AG04450 (cell line): Measurements from ENCODE around the gene SLC16A2. TPM values are rescaled to one million over a fixed set of nuclear protein-coding genes. Genes with fewer than 3 reads are reported as not detected.

Source experiments
- CTCF ChIA-PET: fragments of 300-600, 350-600 bp; formaldehyde crosslinking; extraction: SDS; loops from one replicate; lab custom pipeline; 2022; ENCODE audit warnings: antibody characterized with exemption, inconsistent platforms; lab: Charles Lee
- POLR2A ChIA-PET: fragments of 350-600 bp; formaldehyde crosslinking; extraction: SDS; loops from one replicate; lab custom pipeline; 2021; ENCODE audit warnings: antibody characterized with exemption, inconsistent platforms; lab: Yijun Ruan, JAX
- DNase-seq: peaks from one replicate; pipeline ENCODE4 v3.0.0-alpha.2; 2011; ENCODE audit warnings: low read depth, low spot score
- H3K27ac ChIP-seq: one replicate; pipeline ENCODE4 v1.5.1; 2012; ENCODE audit warnings: low read depth, low read length, control low read depth
- H3K27me3 ChIP-seq: one replicate; pipeline ENCODE4 v1.6.0; 2012; ENCODE audit warnings: low read length; ENCODE audit not compliant: control insufficient read depth, insufficient read depth
- H3K4me3 ChIP-seq: 2 replicates; pipeline ENCODE4 v1.5.1; 2011; ENCODE audit warnings: mild to moderate bottlenecking, low read depth, low read length, control low read depth
- H3K9me3 ChIP-seq: 2 replicates; pipeline ENCODE4 v1.5.1; 2012; ENCODE audit warnings: low read length; ENCODE audit not compliant: control insufficient read depth, insufficient read depth
- CTCF ChIP-seq: IDR thresholded peaks from 2 replicates; pipeline ENCODE4 v1.5.1; 2011; ENCODE audit warnings: low read depth, low read length, control low read depth, inconsistent platforms
- polyA plus RNA-seq: library from polyadenylated mRNA; depleted of rRNA; stranded (reverse); fragments of >200 nt; gene quantifications from 2 replicates; pipeline ENCODE4 v1.2.3, GENCODE V29; 2011

SLC16A2 gene
- polyA plus RNA-seq, 1 experiment = 42.6 TPM

- DNase-seq = no peak
- no peak for TF ChIP-seq CTCF
- Histone ChIP-seq H3K9me3 (no peaks in the 10 kb centered on the region), H3K4me3 (no peak overlapping the region), H3K27me3 (no peaks in the 10 kb centered on the region), H3K27ac (no peak overlapping the region)
- CTCF ChIA-PET = no interaction called here
- POLR2A ChIA-PET = no interaction called here
Measured at GRCh38 chrX:74520896-74521295, 99.6 kb downstream of the SLC16A2 start.

GRCh38 chrX:74521961-74522751 is 100.9 kb downstream of the SLC16A2 start:
- ChIA-PET CTCF (interaction anchor here (1.1 to 1.4 kb wide), 2 partner anchors 23 to 138 kb away, joined by 3 read pairs; no protein-coding TSS in a partner anchor), POLR2A (interaction anchor here (0.6 to 1.3 kb wide), 3 partner anchors 13 to 82 kb away, joined by 3 read pairs; no protein-coding TSS in a partner anchor)
- Histone ChIP-seq H3K27ac (peak overlapping the region; percentile 57), H3K4me3 (no peak overlapping the region), H3K27me3 (no peaks in the 10 kb centered on the region), H3K9me3 (no peaks in the 10 kb centered on the region)
- TF ChIP-seq CTCF = no peak
- no peak for DNase-seq

GRCh38 chrX:74523224-74523623 is 101.9 kb downstream of the SLC16A2 start:
- DNase-seq = no peak
- no peaks in the 10 kb centered on the region for H3K27me3 ChIP-seq
- no peak overlapping the region for H3K4me3 ChIP-seq
- H3K9me3 ChIP-seq = no peaks in the 10 kb centered on the region
- POLR2A ChIA-PET = interaction anchor here (1.3 kb wide), 1 partner anchor 12 kb away, joined by 3 read pairs; no protein-coding TSS in a partner anchor
- H3K27ac ChIP-seq = no peak overlapping the region
- TF ChIP-seq CTCF = no peak
- CTCF ChIA-PET = no interaction called here

DNA sequence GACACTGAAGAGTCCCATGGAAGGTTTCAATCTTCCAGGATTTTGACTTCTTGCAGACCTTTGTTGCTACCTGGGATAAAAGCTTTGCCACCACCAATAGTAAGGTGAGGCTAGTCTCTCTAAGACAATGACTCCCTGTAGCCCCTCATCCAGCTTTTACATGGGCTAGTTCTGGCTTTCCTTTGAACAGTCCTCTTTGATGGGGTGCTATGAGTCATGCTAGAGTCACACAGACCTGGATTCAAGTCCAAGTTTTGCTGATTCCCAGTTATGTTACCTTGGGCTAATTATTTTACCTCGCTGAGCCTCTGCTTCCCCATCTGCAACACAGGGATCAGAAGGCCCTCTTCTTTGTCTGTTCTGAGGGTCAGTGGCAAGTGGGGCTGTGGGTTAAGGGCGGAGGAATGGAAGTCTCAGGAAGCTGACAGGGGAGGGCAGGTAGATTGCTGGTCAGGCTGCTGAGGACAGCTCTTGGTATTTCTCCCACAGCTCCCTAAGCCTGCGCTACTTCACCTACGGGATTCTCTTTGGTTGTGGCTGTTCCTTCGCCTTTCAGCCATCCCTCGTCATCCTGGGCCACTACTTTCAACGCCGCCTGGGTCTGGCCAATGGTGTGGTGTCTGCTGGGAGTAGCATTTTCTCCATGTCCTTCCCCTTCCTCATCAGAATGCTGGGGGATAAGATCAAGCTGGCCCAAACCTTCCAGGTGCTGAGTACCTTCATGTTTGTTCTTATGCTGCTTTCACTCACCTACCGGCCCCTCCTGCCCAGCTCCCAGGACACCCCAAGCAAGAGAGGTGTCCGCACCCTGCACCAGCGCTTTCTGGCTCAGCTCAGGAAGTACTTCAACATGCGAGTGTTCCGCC is 102.8 kb downstream of the SLC16A2 start:
- Histone ChIP-seq H3K4me3 (no peak overlapping the region), H3K9me3 (no peaks in the 10 kb centered on the region), H3K27ac (no peak overlapping the region), H3K27me3 (no peaks in the 10 kb centered on the region)
- DNase-seq = no peak
- POLR2A ChIA-PET = no interaction called here
- CTCF ChIA-PET = interaction anchor here (1.7 kb wide), 1 partner anchor 11 kb away, joined by 6 read pairs; no protein-coding TSS in a partner anchor
- no peak for TF ChIP-seq CTCF
